GM12872 (cell line): Measurements from ENCODE around the gene TBC1D23.

Source experiments
- TF ChIP-seq, protein P1 (sequence below): IDR thresholded peaks from 3 replicates; pipeline ENCODE4 v1.5.1; 2011; ENCODE audit warnings: low read depth, mild to moderate bottlenecking, low read length, moderate library complexity; ENCODE audit not compliant: insufficient read depth

The TBC1D23 gene

DNA sequence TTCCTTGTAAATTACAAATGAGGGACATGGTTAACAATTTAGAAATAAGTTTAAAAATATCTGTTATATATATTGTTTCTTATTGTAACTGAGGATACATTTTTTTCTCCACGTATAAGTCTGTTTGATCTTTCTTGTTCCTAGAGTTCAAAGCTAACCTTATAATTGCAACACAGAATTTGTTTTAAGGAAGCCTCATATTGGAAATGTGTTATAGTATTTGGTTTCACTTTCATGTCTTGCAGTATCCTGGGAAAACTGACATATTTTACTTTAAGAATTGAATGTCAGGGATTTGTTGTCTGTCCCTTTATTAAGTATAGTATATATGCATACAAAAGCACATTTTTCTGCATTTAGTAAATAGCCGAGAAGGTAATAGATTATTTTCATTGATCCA is 50.2 kb downstream of the TBC1D23 start:
- TF ChIP-seq, protein P1, sequence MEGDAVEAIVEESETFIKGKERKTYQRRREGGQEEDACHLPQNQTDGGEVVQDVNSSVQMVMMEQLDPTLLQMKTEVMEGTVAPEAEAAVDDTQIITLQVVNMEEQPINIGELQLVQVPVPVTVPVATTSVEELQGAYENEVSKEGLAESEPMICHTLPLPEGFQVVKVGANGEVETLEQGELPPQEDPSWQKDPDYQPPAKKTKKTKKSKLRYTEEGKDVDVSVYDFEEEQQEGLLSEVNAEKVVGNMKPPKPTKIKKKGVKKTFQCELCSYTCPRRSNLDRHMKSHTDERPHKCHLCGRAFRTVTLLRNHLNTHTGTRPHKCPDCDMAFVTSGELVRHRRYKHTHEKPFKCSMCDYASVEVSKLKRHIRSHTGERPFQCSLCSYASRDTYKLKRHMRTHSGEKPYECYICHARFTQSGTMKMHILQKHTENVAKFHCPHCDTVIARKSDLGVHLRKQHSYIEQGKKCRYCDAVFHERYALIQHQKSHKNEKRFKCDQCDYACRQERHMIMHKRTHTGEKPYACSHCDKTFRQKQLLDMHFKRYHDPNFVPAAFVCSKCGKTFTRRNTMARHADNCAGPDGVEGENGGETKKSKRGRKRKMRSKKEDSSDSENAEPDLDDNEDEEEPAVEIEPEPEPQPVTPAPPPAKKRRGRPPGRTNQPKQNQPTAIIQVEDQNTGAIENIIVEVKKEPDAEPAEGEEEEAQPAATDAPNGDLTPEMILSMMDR: no peak

GRCh38 chr3:100316641-100317069 is 55.9 kb downstream of the TBC1D23 start:
- TF ChIP-seq, protein P1: peak; percentile 62

GRCh38 chr3:100317912-100318311 is 57.1 kb downstream of the TBC1D23 start:
- TF ChIP-seq, protein P1: no peak

- TF ChIP-seq, protein P1: no peak
Observed at GRCh38 chr3:100319951-100320350, 59.2 kb downstream of the TBC1D23 start.

DNA sequence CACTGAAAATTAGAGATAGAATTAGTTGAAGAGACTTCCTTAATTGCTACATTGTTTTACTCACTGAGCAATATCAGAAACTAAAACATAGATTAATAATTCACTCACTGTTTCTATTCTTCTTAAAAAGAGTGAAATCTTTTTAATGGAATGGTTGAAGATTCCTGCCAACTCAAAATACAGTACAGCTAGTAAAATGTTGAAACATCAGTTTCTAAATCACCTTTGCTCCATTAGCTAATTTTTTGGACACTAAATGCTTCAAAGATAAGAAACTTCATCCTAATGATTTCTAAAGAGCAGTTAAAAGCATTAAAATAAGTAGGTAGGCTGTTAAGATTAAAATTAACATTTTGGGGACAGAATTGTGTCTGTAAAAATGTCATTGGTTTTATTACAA is 63.3 kb downstream of the TBC1D23 start:
- TF ChIP-seq, protein P1: no peak

GRCh38 chr3:100325827-100326226 is 65.0 kb downstream of the TBC1D23 start:
- TF ChIP-seq, protein P1: no peak

GRCh38 chr3:100329800-100330489 is 69.2 kb downstream of the TBC1D23 start:
- TF ChIP-seq, protein P1: no peak
